Muscle of arm (tissue), 12 donors: ENCODE results near the gene TIMP2. TPM values are rescaled to one million over a fixed set of nuclear protein-coding genes. Genes with fewer than 3 reads are reported as not detected.
A peak's percentile ranks its signal among the peaks of the same experiment; 100 is the strongest.
"Not testable (repeated sequence)": the region's sequence is repeated elsewhere in the genome, so short reads cannot be mapped to it uniquely, and the experiment has no call there.

ENCODE experiments used
- DNase-seq: peaks from one replicate; pipeline ENCODE4 v3.0.0-alpha.2; 2013
- polyA plus RNA-seq, 12 donors: library from polyadenylated mRNA; unstranded; fragments of 120-200 nt; gene quantifications; one replicate each; pipeline ENCODE4 v1.2.1, GENCODE V29; 2013; ENCODE audit not compliant: insufficient read length in 12 of 12

The TIMP2 gene
- polyA plus RNA-seq, 12 donors: 170 to 334 (median 201) TPM; not detected in 1

GRCh38 chr17:78892062-78892456 lies 33.1 kb downstream of the TIMP2 start:
- no peak for DNase-seq

- no peak for DNase-seq
Measured at GRCh38 chr17:78891406-78892061, 33.7 kb downstream of the TIMP2 start.

- DNase-seq: no peak
Measured at GRCh38 chr17:78890498-78890897, 34.7 kb downstream of the TIMP2 start.

GRCh38 chr17:78890096-78890495 lies 35.1 kb downstream of the TIMP2 start:
- not testable (repeated sequence) for DNase-seq

GRCh38 chr17:78889531-78889930 lies 35.7 kb downstream of the TIMP2 start:
- DNase-seq: no peak

- no peak for DNase-seq
Measured at GRCh38 chr17:78888941-78889518, 36.2 kb downstream of the TIMP2 start.

GRCh38 chr17:78886954-78887353 lies 38.2 kb downstream of the TIMP2 start:
- DNase-seq: no peak

- DNase-seq: no peak
Measured at GRCh38 chr17:78885956-78886355, 39.2 kb downstream of the TIMP2 start.

GRCh38 chr17:78884876-78885667 lies 40.1 kb downstream of the TIMP2 start:
- no peak for DNase-seq

GRCh38 chr17:78884148-78884825 lies 40.9 kb downstream of the TIMP2 start:
- DNase-seq: peak; percentile 50

GRCh38 chr17:78883533-78884131 lies 41.6 kb downstream of the TIMP2 start:
- peak; percentile 89 for DNase-seq

GRCh38 chr17:78883089-78883532 lies 42.1 kb downstream of the TIMP2 start:
- DNase-seq: peak; percentile 72

- DNase-seq: no peak
Measured at GRCh38 chr17:78882540-78883088, 42.6 kb downstream of the TIMP2 start.

- DNase-seq: peak; percentile 91
Measured at GRCh38 chr17:78879635-78880186, 45.5 kb downstream of the TIMP2 start.

GRCh38 chr17:78878871-78879527 lies 46.2 kb downstream of the TIMP2 start:
- peak; percentile 43 for DNase-seq

- DNase-seq: no peak
Measured at GRCh38 chr17:78878261-78878660, 46.9 kb downstream of the TIMP2 start.

GRCh38 chr17:78876954-78877517 lies 48.2 kb downstream of the TIMP2 start:
- not testable (repeated sequence) for DNase-seq

- DNase-seq: no peak
Measured at GRCh38 chr17:78876094-78876597, 49.0 kb downstream of the TIMP2 start.

- DNase-seq: no peak
Measured at GRCh38 chr17:78875363-78876093, 49.7 kb downstream of the TIMP2 start.
